Sigmoid colon (tissue), 4 donors: ENCODE results near the gene NLRP3.

Source experiments
- POLR2A ChIP-seq, 2 donors: fragments of 450-650 bp; IDR thresholded peaks; one replicate each; pipeline ENCODE4 v1.6.1; 2016; ENCODE audit warnings: antibody characterized with exemption in 2 of 2, mild to moderate bottlenecking in 2 of 2, moderate library complexity in 2 of 2
- POLR2AphosphoS5 ChIP-seq, 4 donors: sonication (generic); formaldehyde crosslinking; IDR thresholded peaks; one replicate each; pipeline ENCODE4 v1.6.1; 2017; ENCODE audit warnings: antibody characterized with exemption in 4 of 4
- TF ChIP-seq, protein P1 (sequence below), 4 experiments: fragments of 450-650 bp in 3 of 4; fragments of 200-600 bp in 1 of 4; IDR thresholded peaks; one replicate each; pipeline ENCODE4 v1.5.1; 2016 to 2019; ENCODE audit warnings: antibody characterized with exemption in 4 of 4, mild to moderate bottlenecking in 3 of 4, moderate library complexity in 2 of 4

DNA sequence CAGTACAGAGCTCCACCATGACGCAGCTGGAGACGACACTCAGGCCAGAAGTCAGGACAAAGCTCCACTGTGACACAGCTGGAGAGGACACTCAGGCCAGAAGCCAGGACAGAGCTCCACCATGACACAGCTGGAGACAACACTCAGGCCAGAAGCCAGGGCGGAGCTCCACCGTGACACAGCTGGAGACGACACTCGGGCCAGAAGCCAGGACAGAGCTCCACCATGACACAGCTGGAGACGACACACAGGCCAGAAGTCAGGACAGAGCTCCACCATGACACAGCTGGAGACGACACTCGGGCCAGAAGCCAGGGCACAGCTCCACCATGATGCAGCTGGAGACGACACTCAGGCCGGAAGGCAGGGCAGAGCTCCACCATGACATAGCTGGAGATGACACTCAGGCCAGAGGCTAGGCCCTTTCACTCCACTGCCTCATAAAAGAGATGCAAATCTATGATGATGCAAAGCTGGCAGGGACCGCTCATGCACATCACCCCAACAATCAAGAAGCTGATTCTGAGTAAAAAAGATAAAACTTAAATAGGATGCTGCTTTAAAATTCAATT is 55.6 kb downstream of the NLRP3 start:
- TF ChIP-seq POLR2A (IDR thresholded peaks at IDR 0.05) (no peak), POLR2AphosphoS5 (IDR thresholded peaks at IDR 0.05) (no peak)
- TF ChIP-seq, protein P1, sequence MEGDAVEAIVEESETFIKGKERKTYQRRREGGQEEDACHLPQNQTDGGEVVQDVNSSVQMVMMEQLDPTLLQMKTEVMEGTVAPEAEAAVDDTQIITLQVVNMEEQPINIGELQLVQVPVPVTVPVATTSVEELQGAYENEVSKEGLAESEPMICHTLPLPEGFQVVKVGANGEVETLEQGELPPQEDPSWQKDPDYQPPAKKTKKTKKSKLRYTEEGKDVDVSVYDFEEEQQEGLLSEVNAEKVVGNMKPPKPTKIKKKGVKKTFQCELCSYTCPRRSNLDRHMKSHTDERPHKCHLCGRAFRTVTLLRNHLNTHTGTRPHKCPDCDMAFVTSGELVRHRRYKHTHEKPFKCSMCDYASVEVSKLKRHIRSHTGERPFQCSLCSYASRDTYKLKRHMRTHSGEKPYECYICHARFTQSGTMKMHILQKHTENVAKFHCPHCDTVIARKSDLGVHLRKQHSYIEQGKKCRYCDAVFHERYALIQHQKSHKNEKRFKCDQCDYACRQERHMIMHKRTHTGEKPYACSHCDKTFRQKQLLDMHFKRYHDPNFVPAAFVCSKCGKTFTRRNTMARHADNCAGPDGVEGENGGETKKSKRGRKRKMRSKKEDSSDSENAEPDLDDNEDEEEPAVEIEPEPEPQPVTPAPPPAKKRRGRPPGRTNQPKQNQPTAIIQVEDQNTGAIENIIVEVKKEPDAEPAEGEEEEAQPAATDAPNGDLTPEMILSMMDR (IDR thresholded peaks at IDR 0.05) = no peak
